Ovary (tissue), 3 donors: ENCODE results near the gene ZFPL1.

Source experiments
- EP300 ChIP-seq: sonication (generic); formaldehyde crosslinking; IDR thresholded peaks from one replicate; pipeline ENCODE4 v1.6.1; 2017; ENCODE audit warnings: antibody characterized with exemption
- TF ChIP-seq, protein P1 (sequence below), 3 donors: fragments of 450-650 bp in 2 of 3; fragments of 200-600 bp in 1 of 3; IDR thresholded peaks; one replicate each; pipeline versions ENCODE4 v1.5.1 to v1.8.0; 2016 to 2022; ENCODE audit warnings: antibody characterized with exemption in 3 of 3, mild to moderate bottlenecking in 1 of 3
- donor health status: DM: no; HTN: no; CAD: no.

DNA sequence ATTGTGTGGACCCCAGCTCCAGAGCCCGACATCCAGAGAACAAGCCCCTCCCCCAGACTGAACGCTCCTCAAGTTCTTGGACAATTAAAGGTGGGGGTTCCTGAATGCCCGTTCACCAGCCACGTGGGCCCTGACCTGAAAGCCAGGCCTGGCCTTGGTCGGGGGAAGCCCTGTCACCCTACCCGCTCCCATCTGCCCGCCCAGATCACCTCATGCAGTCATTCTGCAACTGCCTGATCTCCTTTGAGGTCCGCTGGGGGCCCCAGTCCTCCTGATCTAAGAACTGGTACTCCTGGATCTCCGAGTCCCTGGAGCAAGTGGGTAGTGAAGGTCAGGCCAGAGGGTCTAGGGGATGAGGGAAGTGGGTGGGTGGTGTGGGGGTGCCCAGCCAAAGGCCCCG is 16.6 kb upstream of the ZFPL1 start:
- TF ChIP-seq, protein P1, sequence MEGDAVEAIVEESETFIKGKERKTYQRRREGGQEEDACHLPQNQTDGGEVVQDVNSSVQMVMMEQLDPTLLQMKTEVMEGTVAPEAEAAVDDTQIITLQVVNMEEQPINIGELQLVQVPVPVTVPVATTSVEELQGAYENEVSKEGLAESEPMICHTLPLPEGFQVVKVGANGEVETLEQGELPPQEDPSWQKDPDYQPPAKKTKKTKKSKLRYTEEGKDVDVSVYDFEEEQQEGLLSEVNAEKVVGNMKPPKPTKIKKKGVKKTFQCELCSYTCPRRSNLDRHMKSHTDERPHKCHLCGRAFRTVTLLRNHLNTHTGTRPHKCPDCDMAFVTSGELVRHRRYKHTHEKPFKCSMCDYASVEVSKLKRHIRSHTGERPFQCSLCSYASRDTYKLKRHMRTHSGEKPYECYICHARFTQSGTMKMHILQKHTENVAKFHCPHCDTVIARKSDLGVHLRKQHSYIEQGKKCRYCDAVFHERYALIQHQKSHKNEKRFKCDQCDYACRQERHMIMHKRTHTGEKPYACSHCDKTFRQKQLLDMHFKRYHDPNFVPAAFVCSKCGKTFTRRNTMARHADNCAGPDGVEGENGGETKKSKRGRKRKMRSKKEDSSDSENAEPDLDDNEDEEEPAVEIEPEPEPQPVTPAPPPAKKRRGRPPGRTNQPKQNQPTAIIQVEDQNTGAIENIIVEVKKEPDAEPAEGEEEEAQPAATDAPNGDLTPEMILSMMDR (IDR thresholded peaks at IDR 0.05): no peak
- no peak for TF ChIP-seq EP300
